Neural progenitor cell (in vitro differentiated cells): Measurements from ENCODE around the gene CCDC15. TPM values are rescaled to one million over a fixed set of nuclear protein-coding genes. Genes with fewer than 3 reads are reported as not detected.

Source experiments
- DNase-seq: peaks from one replicate; pipeline ENCODE4 v3.0.0-alpha.2; 2016; ENCODE audit warnings: low spot score
- H2AFZ ChIP-seq: fragments of 200-600 bp; sonication (generic); replicated peaks from 2 replicates; pipeline ENCODE4 v1.6.1; 2016; ENCODE audit warnings: antibody characterized with exemption
- H3F3A ChIP-seq: fragments of 200-600 bp; sonication (generic); 2 replicates; pipeline ENCODE4 v1.6.1; 2016; ENCODE audit warnings: antibody characterized with exemption, low read depth
- H3K27ac ChIP-seq: fragments of 200-600 bp; sonication (generic); 2 replicates; pipeline ENCODE4 v1.5.1; 2016; ENCODE audit warnings: mild to moderate bottlenecking
- H3K27me3 ChIP-seq: fragments of 200-600 bp; sonication (generic); 2 replicates; pipeline ENCODE4 v1.6.1; 2016; ENCODE audit warnings: mild to moderate bottlenecking, moderate library complexity
- H3K36me3 ChIP-seq: fragments of 200-600 bp; sonication (generic); 2 replicates; pipeline ENCODE4 v1.5.1; 2016
- H3K4me1 ChIP-seq: fragments of 200-600 bp; sonication (generic); 2 replicates; pipeline ENCODE4 v1.6.1; 2016; ENCODE audit warnings: mixed run types
- H3K4me2 ChIP-seq: fragments of 200-600 bp; sonication (generic); 2 replicates; pipeline ENCODE4 v1.6.1; 2016
- H3K4me3 ChIP-seq: fragments of 200-600 bp; sonication (generic); 2 replicates; pipeline ENCODE4 v1.5.1; 2016
- H3K79me2 ChIP-seq: fragments of 200-600 bp; sonication (generic); 2 replicates; pipeline ENCODE4 v1.6.1; 2016; ENCODE audit warnings: low read depth
- H3K9ac ChIP-seq: fragments of 200-600 bp; sonication (generic); 2 replicates; pipeline ENCODE4 v1.6.1; 2016
- H3K9me3 ChIP-seq: fragments of 200-600 bp; sonication (generic); 2 replicates; pipeline ENCODE4 v1.5.1; 2016; ENCODE audit warnings: low read depth
- H4K20me1 ChIP-seq: fragments of 200-600 bp; sonication (generic); 2 replicates; pipeline ENCODE4 v1.6.1; 2016; ENCODE audit warnings: low read depth
- H3K27ac Mint-ChIP-seq: 3 replicates; pipeline ENCODE4 v1.8.0; 2021; ENCODE audit warnings: mixed read lengths
- H3K27me3 Mint-ChIP-seq: 2 replicates; pipeline ENCODE4 v1.8.0; 2022; ENCODE audit warnings: low read depth, mild to moderate bottlenecking, inconsistent platforms, moderate library complexity, mixed read lengths; ENCODE audit not compliant: insufficient read depth
- H3K36me3 Mint-ChIP-seq: 3 replicates; pipeline ENCODE4 v1.8.0; 2021; ENCODE audit warnings: mixed read lengths
- H3K4me1 Mint-ChIP-seq: 3 replicates; pipeline ENCODE4 v1.8.0; 2021; ENCODE audit warnings: mixed read lengths
- H3K4me3 Mint-ChIP-seq: 3 replicates; pipeline ENCODE4 v1.8.0; 2021; ENCODE audit warnings: mild to moderate bottlenecking, moderate library complexity, mixed read lengths
- H3K9me3 Mint-ChIP-seq: 3 replicates; pipeline ENCODE4 v1.8.0; 2020; ENCODE audit warnings: mixed read lengths
- EZH2 ChIP-seq: fragments of 200-600 bp; sonication (generic); IDR thresholded peaks from 2 replicates; pipeline ENCODE4 v1.6.1; 2017; ENCODE audit warnings: antibody characterized with exemption, mild to moderate bottlenecking, moderate library complexity
- EZH2phosphoT487 ChIP-seq: fragments of 200-600 bp; sonication (generic); IDR thresholded peaks from 2 replicates; pipeline ENCODE4 v1.6.1; 2017; ENCODE audit warnings: antibody characterized with exemption
- total RNA-seq: library from RNA; depleted of rRNA; stranded (reverse); fragments of >200 nt; gene quantifications from 2 replicates; pipeline ENCODE4 v1.2.3, GENCODE V29; 2015; ENCODE audit warnings: low replicate concordance
- TF ChIP-seq, protein P1 (sequence below): fragments of 200-600 bp; sonication (generic); IDR thresholded peaks from 2 replicates; pipeline ENCODE4 v1.5.1; 2017; ENCODE audit warnings: antibody characterized with exemption, mild to moderate bottlenecking

CCDC15 gene
- total RNA-seq, 1 donor from 2014 or later: 11.2 TPM

DNA sequence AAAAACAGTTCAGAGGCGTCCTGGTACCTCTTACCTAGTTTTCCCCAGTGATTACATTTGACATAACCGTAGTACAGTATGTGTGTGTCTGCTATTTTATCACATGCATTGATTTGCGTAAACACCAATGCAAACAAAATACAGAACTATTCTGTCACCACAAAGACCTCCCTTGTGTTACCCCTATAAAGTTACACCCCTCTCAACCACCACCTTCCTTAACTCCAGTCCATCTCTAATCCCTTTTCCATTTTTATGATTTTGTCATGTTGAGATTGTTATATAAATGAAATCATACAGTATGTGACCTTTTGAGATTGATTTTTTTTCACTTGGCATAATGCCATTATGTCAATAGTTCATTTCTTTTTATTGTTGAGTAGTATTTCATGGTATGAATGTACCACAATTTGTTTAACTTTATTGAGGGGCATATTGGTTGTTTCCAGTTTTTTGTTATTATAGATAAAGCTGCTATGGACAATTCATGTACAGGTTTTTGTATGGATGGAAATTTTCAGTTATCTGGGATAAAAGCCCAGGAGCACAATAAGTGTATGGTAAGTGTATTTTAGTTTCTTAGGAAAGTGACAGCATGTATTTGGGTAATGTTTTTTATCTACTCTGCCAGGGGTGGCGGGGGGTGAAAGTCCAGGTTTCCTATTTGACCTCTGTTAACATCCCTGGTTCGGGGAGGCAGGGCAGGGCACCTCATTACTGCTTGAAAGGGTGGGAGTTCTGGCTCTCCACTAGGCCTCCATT, 103.1 kb downstream of the CCDC15 start:
- H3K27me3 Mint-ChIP-seq: peaks cover 2% of the 10 kb centered on the region

DNA sequence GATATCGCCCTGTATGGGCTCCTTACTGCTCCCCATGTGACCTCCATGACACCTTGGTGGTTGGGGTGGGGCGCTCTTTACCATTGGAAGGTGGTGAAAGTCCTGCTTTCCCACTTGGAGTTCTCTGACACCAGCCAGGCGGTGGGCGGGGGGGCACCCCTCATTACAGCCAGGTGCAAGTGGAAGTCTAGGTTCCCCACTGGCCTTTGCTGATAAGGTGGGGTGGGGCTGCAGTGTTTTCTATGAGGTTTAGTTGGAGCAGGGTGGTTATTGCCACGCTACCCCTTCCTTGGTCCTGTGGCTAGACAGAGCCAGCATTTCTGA, 103.7 kb downstream of the CCDC15 start:
- Mint-ChIP-seq H3K9me3 (no peaks in the 10 kb centered on the region), H3K27ac (no peak overlapping the region), H3K27me3 (peaks cover 6% of the 10 kb centered on the region), H3K4me1 (no peaks in the 10 kb centered on the region), H3K36me3 (no peaks in the 10 kb centered on the region), H3K4me3 (no peak overlapping the region)
- no peak for DNase-seq
- TF ChIP-seq EZH2phosphoT487: no peak
- no peak for TF ChIP-seq EZH2
- TF ChIP-seq, protein P1, sequence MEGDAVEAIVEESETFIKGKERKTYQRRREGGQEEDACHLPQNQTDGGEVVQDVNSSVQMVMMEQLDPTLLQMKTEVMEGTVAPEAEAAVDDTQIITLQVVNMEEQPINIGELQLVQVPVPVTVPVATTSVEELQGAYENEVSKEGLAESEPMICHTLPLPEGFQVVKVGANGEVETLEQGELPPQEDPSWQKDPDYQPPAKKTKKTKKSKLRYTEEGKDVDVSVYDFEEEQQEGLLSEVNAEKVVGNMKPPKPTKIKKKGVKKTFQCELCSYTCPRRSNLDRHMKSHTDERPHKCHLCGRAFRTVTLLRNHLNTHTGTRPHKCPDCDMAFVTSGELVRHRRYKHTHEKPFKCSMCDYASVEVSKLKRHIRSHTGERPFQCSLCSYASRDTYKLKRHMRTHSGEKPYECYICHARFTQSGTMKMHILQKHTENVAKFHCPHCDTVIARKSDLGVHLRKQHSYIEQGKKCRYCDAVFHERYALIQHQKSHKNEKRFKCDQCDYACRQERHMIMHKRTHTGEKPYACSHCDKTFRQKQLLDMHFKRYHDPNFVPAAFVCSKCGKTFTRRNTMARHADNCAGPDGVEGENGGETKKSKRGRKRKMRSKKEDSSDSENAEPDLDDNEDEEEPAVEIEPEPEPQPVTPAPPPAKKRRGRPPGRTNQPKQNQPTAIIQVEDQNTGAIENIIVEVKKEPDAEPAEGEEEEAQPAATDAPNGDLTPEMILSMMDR: no peak
- Histone ChIP-seq H3K27me3 (peaks cover 27% of the 10 kb centered on the region), H2AFZ (no peak overlapping the region), H3F3A (peaks cover 6% of the 10 kb centered on the region), H3K4me3 (no peak overlapping the region), H3K9ac (no peak overlapping the region), H3K9me3 (no peaks in the 10 kb centered on the region), H3K27ac (no peak overlapping the region), H4K20me1 (no peaks in the 10 kb centered on the region), H3K36me3 (no peaks in the 10 kb centered on the region), H3K4me1 (peaks cover 3% of the 10 kb centered on the region), H3K4me2 (no peak overlapping the region), H3K79me2 (no peaks in the 10 kb centered on the region)

More for the DNA sequence above, 103.1 kb downstream of the CCDC15 start:
- H3K9me3 ChIP-seq: no peaks in the 10 kb centered on the region
- no peaks in the 10 kb centered on the region for H4K20me1 ChIP-seq
- no peak overlapping the region for H2AFZ ChIP-seq
- H3F3A ChIP-seq: peaks cover 2% of the 10 kb centered on the region
- no peak overlapping the region for H3K4me3 ChIP-seq
- Mint-ChIP-seq H3K36me3 (no peaks in the 10 kb centered on the region), H3K9me3 (no peaks in the 10 kb centered on the region), H3K4me3 (no peak overlapping the region), H3K4me1 (no peaks in the 10 kb centered on the region), H3K27ac (no peak overlapping the region)
- no peaks in the 10 kb centered on the region for H3K79me2 ChIP-seq
- H3K4me1 ChIP-seq: peaks cover 3% of the 10 kb centered on the region
- no peak overlapping the region for H3K27ac ChIP-seq
- no peak overlapping the region for H3K4me2 ChIP-seq
- no peak overlapping the region for H3K9ac ChIP-seq
- peaks cover 21% of the 10 kb centered on the region for H3K27me3 ChIP-seq
- TF ChIP-seq, protein P1: no peak
- TF ChIP-seq EZH2phosphoT487 (no peak), EZH2 (no peak)
- H3K36me3 ChIP-seq: no peaks in the 10 kb centered on the region
- no peak for DNase-seq

DNA sequence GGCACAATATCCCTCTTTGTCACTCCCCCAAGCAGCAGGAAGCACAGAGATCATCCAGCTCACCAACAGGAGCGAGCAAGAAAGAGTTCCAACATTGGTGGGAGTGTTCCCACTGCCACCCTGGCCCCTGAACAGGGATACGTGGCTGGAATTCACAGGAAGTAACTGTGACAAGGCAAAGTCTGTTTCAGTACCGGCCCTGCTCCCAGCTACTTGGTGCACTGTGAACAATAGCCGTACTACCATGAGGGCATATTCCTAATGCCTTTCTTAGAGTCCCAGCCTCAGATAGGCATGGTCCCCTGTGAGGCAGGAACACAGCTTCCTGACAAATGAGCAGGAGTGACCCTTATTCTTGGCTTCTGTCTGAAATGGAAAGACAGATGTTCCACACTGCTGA, 107.3 kb downstream of the CCDC15 start:
- no peak overlapping the region for H3K27ac ChIP-seq
- no peak overlapping the region for H3K4me3 Mint-ChIP-seq
- H3K36me3 ChIP-seq: no peaks in the 10 kb centered on the region
- H2AFZ ChIP-seq: no peak overlapping the region
- no peaks in the 10 kb centered on the region for H3K36me3 Mint-ChIP-seq
- no peaks in the 10 kb centered on the region for H3K4me1 Mint-ChIP-seq
- H3K9me3 Mint-ChIP-seq: no peaks in the 10 kb centered on the region
- H3K9me3 ChIP-seq: no peaks in the 10 kb centered on the region
- no peak overlapping the region for H3K9ac ChIP-seq
- no peaks in the 10 kb centered on the region for H3K79me2 ChIP-seq
- H3K27ac Mint-ChIP-seq: no peak overlapping the region
- H3K27me3 ChIP-seq: peaks cover 63% of the 10 kb centered on the region
- TF ChIP-seq, protein P1: no peak
- TF ChIP-seq EZH2phosphoT487 (no peak), EZH2 (no peak)
- H3K4me1 ChIP-seq: peaks cover 7% of the 10 kb centered on the region
- H3K4me2 ChIP-seq: no peak overlapping the region
- no peak for DNase-seq
- H4K20me1 ChIP-seq: no peaks in the 10 kb centered on the region
- H3K4me3 ChIP-seq: no peak overlapping the region
- peaks cover 6% of the 10 kb centered on the region for H3F3A ChIP-seq
- H3K27me3 Mint-ChIP-seq: peaks cover 21% of the 10 kb centered on the region
